GM19043 (cell line): ENCODE measurements around the gene PTPRT.
"Not testable (repeated sequence)": the region's sequence is repeated elsewhere in the genome, so short reads cannot be mapped to it uniquely, and the experiment has no call there.

Experiments used
- ATAC-seq: cut with Tn5 transposase; IDR thresholded peaks from one replicate; pipeline ENCODE4 v1.9.1; 2021; ENCODE audit warnings: low read depth; ENCODE audit not compliant: unreplicated experiment

Gene PTPRT

GRCh38 chr20:42938441-42939205 lies 251.1 kb downstream of the PTPRT start:
- no peak for ATAC-seq

GRCh38 chr20:42936482-42936881 lies 253.2 kb downstream of the PTPRT start:
- no peak for ATAC-seq

GRCh38 chr20:42924215-42924614 lies 265.5 kb downstream of the PTPRT start:
- no peak for ATAC-seq

GRCh38 chr20:42923348-42923918 lies 266.3 kb downstream of the PTPRT start:
- ATAC-seq = no peak

- ATAC-seq = no peak
These were observed 268.9 kb downstream of the PTPRT start for GRCh38 chr20:42920776-42921175.

GRCh38 chr20:42919316-42919715 lies 270.4 kb downstream of the PTPRT start:
- ATAC-seq = no peak

DNA sequence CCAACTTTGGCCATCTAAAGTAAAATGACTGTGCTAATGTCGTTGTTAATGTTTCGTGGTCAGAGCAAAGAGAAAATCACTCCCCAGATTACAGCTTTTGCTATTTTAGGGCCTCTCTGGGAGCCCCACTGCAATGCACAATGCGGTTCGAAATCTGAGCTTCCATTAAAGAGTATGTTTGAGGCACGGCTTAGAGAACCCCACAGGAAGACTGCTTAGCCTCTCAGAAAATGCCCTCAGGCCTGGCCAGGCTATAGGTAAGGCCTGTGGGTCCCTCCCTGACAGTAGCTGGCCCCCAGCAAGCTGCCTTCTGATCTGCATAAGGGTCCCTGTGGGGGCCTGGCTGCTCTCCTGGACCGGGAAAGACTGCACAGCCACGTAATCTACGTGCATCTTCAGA lies 274.6 kb downstream of the PTPRT start:
- no peak for ATAC-seq

GRCh38 chr20:42914302-42914701 lies 275.4 kb downstream of the PTPRT start:
- no peak for ATAC-seq

- not testable (repeated sequence) for ATAC-seq
These were observed 278.9 kb downstream of the PTPRT start for GRCh38 chr20:42910808-42911207.

- ATAC-seq = no peak
These were observed 282.0 kb downstream of the PTPRT start for GRCh38 chr20:42907730-42908129.

GRCh38 chr20:42906120-42906519 lies 283.6 kb downstream of the PTPRT start:
- no peak for ATAC-seq

DNA sequence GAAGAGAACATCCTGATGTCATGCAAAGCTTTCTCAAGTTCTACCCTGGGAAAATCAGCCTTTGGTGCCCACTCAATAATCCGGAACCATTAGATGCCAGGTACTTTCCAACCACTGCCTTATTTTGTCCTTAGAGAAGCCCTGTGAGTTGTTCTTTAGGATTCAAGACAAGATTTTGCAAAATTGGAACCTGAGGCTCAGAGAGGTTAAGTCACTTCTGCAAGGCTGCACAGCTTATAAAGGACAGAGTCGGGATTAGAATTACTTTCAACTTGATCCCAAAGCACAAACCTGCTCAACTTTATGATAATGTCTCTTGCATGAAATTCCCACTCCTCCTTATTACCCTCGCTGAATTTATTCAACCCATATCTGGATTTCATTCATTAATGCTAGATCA lies 287.2 kb downstream of the PTPRT start:
- no peak for ATAC-seq

- no peak for ATAC-seq
These were observed 287.8 kb downstream of the PTPRT start for GRCh38 chr20:42901689-42902440.

- not testable (repeated sequence) for ATAC-seq
These were observed 288.9 kb downstream of the PTPRT start for GRCh38 chr20:42900764-42901163.

DNA sequence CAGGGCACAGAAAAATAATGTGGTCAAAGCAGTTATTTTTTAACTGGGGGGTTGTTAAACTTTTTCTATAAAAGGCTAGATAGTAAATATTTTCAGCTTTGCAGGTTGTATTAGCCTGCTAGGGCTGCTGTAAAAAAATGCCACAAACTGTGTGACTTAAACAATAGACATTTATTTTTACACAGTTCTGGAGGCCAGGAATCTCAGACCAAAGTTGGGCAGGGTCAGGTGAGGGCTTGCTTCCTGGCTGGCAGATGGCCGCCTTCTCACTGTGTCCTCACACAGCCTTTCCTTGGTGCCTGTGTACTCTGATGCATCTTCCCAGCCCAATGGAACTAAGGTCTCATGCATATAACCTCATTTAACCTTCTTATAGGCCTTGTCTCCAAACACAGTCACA lies 294.7 kb downstream of the PTPRT start:
- ATAC-seq = no peak

- ATAC-seq = no peak
These were observed 295.2 kb downstream of the PTPRT start for GRCh38 chr20:42894483-42894882.

DNA sequence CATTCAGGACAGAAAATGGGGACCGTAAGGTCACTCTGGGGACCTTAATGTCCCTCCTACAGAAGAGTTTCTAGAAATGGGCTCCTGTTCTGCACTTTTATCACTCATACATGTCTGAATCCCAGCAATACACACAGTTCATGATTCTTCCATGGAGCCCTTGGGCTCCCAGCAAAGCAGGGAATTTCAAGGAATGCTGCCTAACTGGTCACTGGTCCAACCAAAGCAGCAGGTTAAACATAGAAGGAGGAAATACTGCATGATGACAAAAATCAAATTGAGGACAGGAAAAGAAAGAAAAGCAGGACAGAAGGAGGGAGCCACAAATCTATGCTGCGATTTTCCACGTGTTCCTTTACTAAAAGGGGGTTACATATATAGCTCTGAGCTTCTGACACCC lies 300.2 kb downstream of the PTPRT start:
- no peak for ATAC-seq

DNA sequence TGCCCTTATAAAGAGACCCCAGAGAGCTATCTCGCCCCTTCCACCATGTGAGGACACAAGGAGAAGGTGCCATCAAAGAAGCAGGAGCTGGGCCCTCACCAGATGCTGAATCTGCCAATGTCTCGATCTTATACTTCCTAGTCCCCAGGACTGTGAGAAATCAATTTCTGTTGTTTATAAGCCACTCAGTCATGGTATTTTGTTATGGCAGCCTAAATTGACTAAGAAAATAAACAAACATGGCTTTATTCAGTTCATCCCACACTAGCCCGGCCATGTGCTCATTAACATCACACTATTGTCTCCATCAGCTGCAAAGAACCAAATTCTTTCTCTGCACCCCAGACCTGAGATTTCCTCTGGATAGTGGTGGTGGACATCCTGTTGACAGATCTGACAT lies 302.4 kb downstream of the PTPRT start:
- no peak for ATAC-seq

- no peak for ATAC-seq
These were observed 302.9 kb downstream of the PTPRT start for GRCh38 chr20:42886801-42887200.

DNA sequence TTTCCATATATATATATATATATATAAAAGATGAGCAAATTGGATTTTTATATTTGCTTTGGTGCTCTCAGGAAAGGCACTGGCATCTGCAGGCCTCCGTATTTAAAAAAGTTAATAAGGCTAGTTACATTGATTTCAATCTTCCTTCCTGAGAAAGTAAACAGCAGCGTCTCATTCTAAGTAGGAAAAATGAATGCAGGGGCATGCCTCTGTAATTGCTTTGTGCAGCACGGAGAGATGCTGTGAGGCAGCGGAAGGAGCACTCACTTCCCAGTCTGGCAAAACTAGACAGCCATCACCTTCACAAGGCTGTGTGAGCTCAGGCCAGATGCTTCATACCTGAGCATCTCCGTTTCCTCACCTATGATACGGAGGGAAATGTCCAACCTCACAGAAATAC lies 303.7 kb downstream of the PTPRT start:
- no peak for ATAC-seq

GRCh38 chr20:42875581-42875980 lies 314.1 kb downstream of the PTPRT start:
- no peak for ATAC-seq

DNA sequence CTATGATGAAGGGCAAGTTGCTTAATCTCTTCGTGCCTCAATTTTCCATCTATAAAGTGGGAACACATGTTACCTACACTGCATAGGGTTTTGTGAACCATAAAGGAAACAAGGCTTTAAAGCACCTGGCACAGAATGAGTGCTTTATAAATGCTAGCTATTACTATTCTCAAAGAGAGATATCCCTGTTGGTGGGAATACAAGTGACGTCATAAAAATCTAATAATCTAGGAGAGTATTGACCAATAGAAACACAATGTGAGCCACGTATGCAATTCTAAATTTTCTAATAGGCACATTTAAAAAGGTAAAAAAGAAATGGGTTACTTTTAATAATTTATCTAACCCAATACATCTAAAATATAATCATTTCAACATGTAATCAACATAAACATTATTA lies 316.4 kb downstream of the PTPRT start:
- ATAC-seq = no peak
